ENCODE measurements around the gene MAP4K5.

GRCh38 chr14:50573862-50574261, 41.5 kb upstream of the MAP4K5 start:
- TF ChIP-seq CTCF (IDR thresholded peaks at IDR 0.05), result no peak
- TF ChIP-seq POLR2A (IDR thresholded peaks at IDR 0.05), result no peak
- TF ChIP-seq POLR2AphosphoS5 (IDR thresholded peaks at IDR 0.05), result no peak

Data from breast epithelium (tissue), 3 donors.